HEK293 (cell line): ENCODE data around the gene YDJC.

ENCODE experiments used
- KLF10 ChIP-seq: fragments of 450-650 bp; IDR thresholded peaks from 2 replicates; pipeline ENCODE4 v1.5.1; 2018; ENCODE audit warnings: missing biosample characterization, mild to moderate bottlenecking, missing genetic modification characterization
- KLF16 ChIP-seq: fragments of 450-650 bp; formaldehyde crosslinking; IDR thresholded peaks from 2 replicates; pipeline ENCODE4 v1.5.1; 2017; ENCODE audit warnings: missing biosample characterization, missing genetic modification characterization
- KLF17 ChIP-seq: fragments of 450-650 bp; formaldehyde crosslinking; IDR thresholded peaks from 2 replicates; pipeline ENCODE4 v1.5.1; 2016; ENCODE audit warnings: missing biosample characterization, missing genetic modification characterization
- KLF7 ChIP-seq: fragments of 450-650 bp; formaldehyde crosslinking; IDR thresholded peaks from 2 replicates; pipeline ENCODE4 v1.5.1; 2016; ENCODE audit warnings: missing biosample characterization, missing genetic modification characterization, borderline replicate concordance
- PBX3 ChIP-seq: sonication (generic); formaldehyde crosslinking; IDR thresholded peaks from 2 replicates; pipeline ENCODE4 v1.8.1; 2022; ENCODE audit warnings: mild to moderate bottlenecking, moderate library complexity, missing genetic modification reagents
- SP2 ChIP-seq: fragments of 450-650 bp; formaldehyde crosslinking; IDR thresholded peaks from 2 replicates; pipeline ENCODE4 v1.5.1; 2016; ENCODE audit warnings: missing biosample characterization, missing genetic modification characterization
- SP3 ChIP-seq: fragments of 450-650 bp; formaldehyde crosslinking; IDR thresholded peaks from 2 replicates; pipeline ENCODE4 v1.5.1; 2016; ENCODE audit warnings: missing biosample characterization, missing genetic modification characterization
- SP7 ChIP-seq: fragments of 450-650 bp; formaldehyde crosslinking; IDR thresholded peaks from 2 replicates; pipeline ENCODE4 v1.5.1; 2016; ENCODE audit warnings: missing biosample characterization, missing genetic modification characterization
- YY1 ChIP-seq: fragments of 450-650 bp; formaldehyde crosslinking; IDR thresholded peaks from 2 replicates; pipeline ENCODE4 v1.5.1; 2018; ENCODE audit warnings: missing biosample characterization, missing genetic modification characterization
- ZBTB21 ChIP-seq: fragments of 450-650 bp; formaldehyde crosslinking; IDR thresholded peaks from 2 replicates; pipeline ENCODE4 v1.5.1; 2017; ENCODE audit warnings: missing biosample characterization, missing genetic modification characterization
- ZBTB26 ChIP-seq: fragments of 450-650 bp; formaldehyde crosslinking; optimal IDR thresholded peaks from 2 replicates; pipeline ENCODE3; 2016; ENCODE audit warnings: missing biosample characterization, mild to moderate bottlenecking, missing genetic modification characterization
- ZBTB48 ChIP-seq: fragments of 450-650 bp; formaldehyde crosslinking; IDR thresholded peaks from 2 replicates; pipeline ENCODE4 v1.5.1; 2016; ENCODE audit warnings: missing biosample characterization, missing genetic modification characterization
- ZBTB7A ChIP-seq: fragments of 450-650 bp; formaldehyde crosslinking; IDR thresholded peaks from 2 replicates; pipeline ENCODE4 v1.5.1; 2016; ENCODE audit warnings: low read depth, missing biosample characterization, missing genetic modification characterization
- ZNF2 ChIP-seq: fragments of 450-650 bp; formaldehyde crosslinking; IDR thresholded peaks from 2 replicates; pipeline ENCODE4 v1.5.1; 2016; ENCODE audit warnings: missing biosample characterization, missing genetic modification characterization
- ZNF24 ChIP-seq: fragments of 450-650 bp; formaldehyde crosslinking; IDR thresholded peaks from 2 replicates; pipeline ENCODE4 v1.5.1; 2016; ENCODE audit warnings: missing biosample characterization, missing genetic modification characterization
- ZNF335 ChIP-seq: fragments of 450-650 bp; formaldehyde crosslinking; conservative IDR thresholded peaks from 2 replicates; pipeline ENCODE4 v1.5.1; 2016; ENCODE audit warnings: missing biosample characterization, missing genetic modification characterization
- ZNF404 ChIP-seq: fragments of 450-650 bp; formaldehyde crosslinking; IDR thresholded peaks from 2 replicates; pipeline ENCODE4 v1.5.1; 2017; ENCODE audit warnings: missing biosample characterization, missing genetic modification characterization
- ZNF660 ChIP-seq: fragments of 450-650 bp; IDR thresholded peaks from 2 replicates; pipeline ENCODE4 v1.5.1; 2018; ENCODE audit warnings: missing biosample characterization, mild to moderate bottlenecking, missing genetic modification characterization
- ZNF670 ChIP-seq: fragments of 450-650 bp; formaldehyde crosslinking; IDR thresholded peaks from 2 replicates; pipeline ENCODE4 v1.5.1; 2016; ENCODE audit warnings: missing biosample characterization, missing genetic modification characterization, low read depth
- ZNF692 ChIP-seq: fragments of 450-650 bp; formaldehyde crosslinking; IDR thresholded peaks from 2 replicates; pipeline ENCODE4 v1.5.1; 2016; ENCODE audit warnings: missing biosample characterization, missing genetic modification characterization
- ZNF830 ChIP-seq: fragments of 450-650 bp; IDR thresholded peaks from 2 replicates; pipeline ENCODE4 v1.5.0; 2018; ENCODE audit warnings: missing biosample characterization, missing genetic modification characterization, low read depth, mild to moderate bottlenecking, moderate library complexity
- ZSCAN5A ChIP-seq: fragments of 450-650 bp; formaldehyde crosslinking; IDR thresholded peaks from 2 replicates; pipeline ENCODE4 v1.5.1; 2016; ENCODE audit warnings: missing biosample characterization, missing genetic modification characterization

Gene YDJC

GRCh38 chr22:21641789-21642583 is 12.2 kb upstream of the YDJC start, which contains the start of gene SDF2L1 (continued):
- TF ChIP-seq YY1 (tag by site-specific recombination) (peak; percentile 20; the same call in 1 of the 2 replicates), ZNF2 (tag by site-specific recombination) (0 out of 2 replicates have a peak, but pooled peaks have one; percentile 5), KLF7 (tag by site-specific recombination) (no peak), ZNF830 (tag by site-specific recombination) (no peak), ZBTB7A (tag by site-specific recombination) (peak; percentile 52; the same call in 1 of the 2 replicates), ZNF660 (tag by site-specific recombination) (peak; percentile 30; the same call in 1 of the 2 replicates), ZNF24 (tag by site-specific recombination) (0 out of 2 replicates have a peak, but pooled peaks have one; percentile 7), SP3 (tag by site-specific recombination) (peak; percentile 61), ZSCAN5A (tag by site-specific recombination) (0 out of 2 replicates have a peak, but pooled peaks have one; percentile 18), KLF17 (tag by site-specific recombination) (0 out of 2 replicates have a peak, but pooled peaks have one; percentile 13), ZNF404 (tag by site-specific recombination) (no peak), ZNF692 (tag by site-specific recombination) (peak; percentile 31; the same call in 1 of the 2 replicates), PBX3 (peak; percentile 19; the same call in 1 of the 2 replicates), ZNF335 (tag by site-specific recombination) (peak; percentile 51), SP7 (tag by site-specific recombination) (no peak), SP2 (peak; percentile 99), ZBTB21 (0 out of 2 replicates have a peak, but pooled peaks have one; percentile 14), KLF16 (tag by site-specific recombination) (peak; percentile 47; the same call in 1 of the 2 replicates), KLF10 (tag by site-specific recombination) (peak; percentile 25; the same call in 1 of the 2 replicates), ZBTB26 (peak; percentile 76), ZBTB48 (tag by site-specific recombination) (peak; percentile 75), ZNF670 (tag by site-specific recombination) (no peak)
